Measurements from ENCODE around the gene RSAD1.
"Not testable (repeated sequence)": the region's sequence is repeated elsewhere in the genome, so short reads cannot be mapped to it uniquely, and the experiment has no call there.

Gene RSAD1

DNA sequence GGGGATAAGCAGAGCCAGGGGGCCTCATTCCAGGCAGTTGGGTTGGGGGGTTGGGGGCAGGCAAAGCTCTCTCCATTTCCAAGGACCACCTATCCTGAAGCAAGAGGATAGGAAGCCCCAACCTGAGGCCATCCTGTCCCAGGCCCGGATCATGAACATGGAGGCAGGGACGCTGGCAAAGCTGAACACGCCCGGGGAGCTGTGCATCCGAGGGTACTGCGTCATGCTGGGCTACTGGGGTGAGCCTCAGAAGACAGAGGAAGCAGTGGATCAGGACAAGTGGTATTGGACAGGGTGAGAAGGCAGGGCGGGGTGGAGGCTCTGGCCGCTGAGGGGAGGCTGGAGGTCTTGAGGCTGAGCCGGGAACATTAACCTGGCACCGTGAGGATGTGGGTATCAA, 6.4 kb upstream of the RSAD1 start:
- no peak for DNase-seq (ENCODE audit: low read depth in 3 of 3)

DNA sequence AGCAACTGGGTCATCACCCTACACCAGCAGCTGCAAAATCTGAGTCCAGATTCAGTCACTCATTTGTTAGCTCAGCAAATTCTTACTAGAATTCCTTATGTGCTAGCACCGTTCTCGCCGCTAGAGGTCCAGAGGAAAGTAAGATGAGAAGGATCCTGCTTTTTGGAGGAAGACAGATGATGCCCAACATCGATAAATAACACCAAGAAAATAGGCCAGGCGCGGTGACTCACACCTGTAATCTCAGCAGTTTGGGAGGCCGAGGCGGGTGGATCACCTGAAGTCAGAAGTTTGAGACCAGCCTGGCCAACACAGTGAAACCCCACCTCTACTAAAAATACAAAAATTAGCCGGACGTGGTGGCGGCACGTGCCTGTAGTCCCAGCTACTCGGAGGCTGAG, 5.9 kb upstream of the RSAD1 start:
- DNase-seq (ENCODE audit: low read depth in 3 of 3): not testable (repeated sequence)

DNA sequence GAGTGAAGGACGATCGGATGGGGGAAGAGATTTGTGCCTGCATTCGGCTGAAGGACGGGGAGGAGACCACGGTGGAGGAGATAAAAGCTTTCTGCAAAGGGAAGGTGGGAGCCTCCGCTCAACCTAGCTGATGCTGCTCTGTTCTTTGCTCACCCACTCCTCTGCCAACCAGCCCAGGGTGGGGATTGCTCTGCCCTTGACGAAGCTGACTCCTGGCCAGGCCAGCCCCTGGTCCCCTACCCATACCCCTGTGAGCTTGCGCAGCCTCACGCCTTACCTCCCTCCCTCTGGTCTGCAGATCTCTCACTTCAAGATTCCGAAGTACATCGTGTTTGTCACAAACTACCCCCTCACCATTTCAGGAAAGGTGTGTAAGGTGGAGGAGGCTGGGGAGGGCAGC, 4.8 kb upstream of the RSAD1 start:
- no peak for DNase-seq (ENCODE audit: low read depth in 3 of 3)

GRCh38 chr17:50474523-50474922, 4.1 kb upstream of the RSAD1 start:
- DNase-seq (ENCODE audit: low read depth in 3 of 3): no peak

DNA sequence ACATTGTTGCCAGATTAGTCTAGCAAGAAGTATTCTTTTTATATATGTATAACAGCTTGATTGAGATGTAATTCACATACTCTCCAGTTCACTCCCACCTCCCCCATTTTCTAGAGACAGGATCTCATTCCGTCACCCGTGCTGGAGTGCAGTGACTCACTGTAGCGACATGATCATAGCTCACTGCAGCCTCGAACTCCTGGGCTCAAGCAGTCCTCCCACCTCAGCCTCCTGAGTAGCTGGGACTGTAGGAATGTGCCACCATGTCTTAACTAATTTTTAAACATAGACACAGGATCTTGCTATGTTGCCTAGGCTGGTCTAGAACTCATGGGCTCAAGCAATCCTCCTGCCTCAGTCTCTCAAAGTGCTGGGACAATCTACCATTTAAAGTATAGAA, 3.3 kb upstream of the RSAD1 start:
- DNase-seq (ENCODE audit: low read depth in 3 of 3): no peak

DNA sequence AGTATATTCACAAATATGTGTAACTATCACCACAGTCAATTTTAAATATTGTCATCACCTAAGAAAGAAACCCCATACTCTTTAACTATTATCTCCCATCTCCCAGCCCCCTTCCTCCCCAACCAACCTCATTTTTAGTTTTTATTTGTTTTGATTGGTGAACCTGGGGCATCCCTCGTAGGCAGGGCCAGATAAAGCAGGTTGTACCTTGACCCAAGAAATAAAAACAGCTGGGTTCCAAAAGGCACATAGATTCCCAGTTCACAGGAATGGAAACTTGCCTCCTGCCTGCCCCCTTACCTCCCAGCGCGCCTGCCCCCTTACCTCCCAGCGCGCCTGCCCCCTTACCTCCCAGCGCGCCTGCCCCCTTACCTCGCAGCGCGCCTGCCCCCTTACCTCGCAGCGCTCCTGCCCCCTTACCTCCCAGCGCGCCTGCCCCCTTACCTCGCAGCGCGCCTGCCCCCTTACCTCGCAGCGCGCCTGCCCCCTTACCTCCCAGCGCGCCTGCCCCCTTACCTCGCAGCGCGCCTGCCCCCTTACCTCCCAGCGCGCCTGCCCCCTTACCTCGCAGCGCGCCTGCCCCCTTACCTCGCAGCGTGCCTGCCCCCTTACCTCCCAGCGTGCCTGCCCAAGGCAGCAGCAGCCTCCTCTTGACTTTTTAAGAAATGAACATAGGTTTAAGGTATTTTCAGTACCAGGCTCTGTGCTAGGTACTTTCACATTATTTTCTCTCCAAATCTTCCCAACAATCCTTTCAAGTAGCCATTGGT, 2.7 kb upstream of the RSAD1 start:
- DNase-seq (ENCODE audit: low read depth in 3 of 3): not testable (repeated sequence)

GRCh38 chr17:50476545-50477315, 1.9 kb upstream of the RSAD1 start:
- DNase-seq (ENCODE audit: low read depth in 3 of 3): no peak

- no peak for DNase-seq (ENCODE audit: low read depth in 3 of 3)
Measured at GRCh38 chr17:50477976-50478375, 684 bp upstream of the RSAD1 start.

DNA sequence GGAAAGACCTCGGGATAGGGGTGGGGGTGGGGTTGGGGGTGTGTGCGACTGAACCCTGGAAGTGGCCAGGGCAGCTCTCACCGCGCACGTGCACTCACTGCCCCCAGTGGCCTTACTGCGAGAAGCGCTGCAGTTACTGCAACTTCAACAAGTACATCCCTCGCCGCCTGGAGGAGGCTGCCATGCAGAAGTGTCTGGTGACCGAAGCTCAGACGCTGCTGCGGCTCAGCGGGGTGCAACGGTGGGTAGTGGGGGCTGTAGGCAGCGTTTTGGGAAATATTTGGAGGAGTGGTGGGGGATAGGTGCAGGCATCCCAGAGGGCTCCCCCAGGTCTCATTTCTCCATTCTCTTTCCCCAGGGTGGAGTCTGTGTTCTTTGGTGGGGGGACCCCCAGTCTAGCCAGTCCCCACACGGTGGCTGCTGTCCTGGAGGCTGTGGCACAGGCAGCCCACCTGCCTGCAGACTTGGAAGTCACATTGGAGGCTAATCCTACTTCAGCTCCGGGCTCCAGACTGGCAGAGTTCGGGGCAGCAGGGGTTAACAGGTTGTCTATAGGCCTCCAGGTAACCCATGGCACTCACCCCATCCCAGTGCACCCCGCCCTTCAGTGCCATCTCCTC, 972 bp downstream of the RSAD1 start:
- peak; percentile 35 to 49 (median 43) for DNase-seq (ENCODE audit: low read depth in 3 of 3)

- no peak for DNase-seq (ENCODE audit: low read depth in 3 of 3)
Measured at GRCh38 chr17:50480142-50480764, 1.6 kb downstream of the RSAD1 start.

DNA sequence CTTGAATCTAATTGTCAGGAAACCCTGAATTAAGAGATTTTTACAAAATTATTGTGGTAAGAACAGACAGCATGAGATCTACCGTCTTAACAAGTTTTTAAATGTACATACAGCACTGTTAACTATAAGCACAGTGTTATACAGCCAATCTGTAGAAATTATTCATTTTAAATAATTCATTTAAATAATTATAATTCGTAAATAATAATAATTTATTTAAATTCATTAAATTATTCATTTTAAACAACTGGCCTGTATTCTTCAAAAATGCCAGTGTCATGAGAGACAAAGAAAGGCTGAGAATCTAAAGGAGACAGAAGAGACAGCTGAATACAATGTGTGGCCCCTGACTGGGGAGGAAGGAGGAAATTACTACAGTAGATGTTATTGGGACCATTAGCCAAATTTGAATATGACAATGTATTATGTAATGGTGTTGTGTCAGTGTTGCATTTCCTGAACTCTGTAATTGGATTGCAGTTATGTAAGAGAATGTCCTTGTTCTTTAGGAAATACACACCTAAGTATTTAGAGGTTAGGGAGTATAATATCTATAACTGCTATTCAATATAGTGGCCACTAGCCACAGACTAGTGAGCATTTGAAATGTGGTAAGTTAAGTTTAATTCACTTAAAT, 2.3 kb downstream of the RSAD1 start:
- DNase-seq (ENCODE audit: low read depth in 3 of 3): no peak

- DNase-seq (ENCODE audit: low read depth in 3 of 3): no peak
Measured at GRCh38 chr17:50481648-50482047, 3.0 kb downstream of the RSAD1 start.

DNA sequence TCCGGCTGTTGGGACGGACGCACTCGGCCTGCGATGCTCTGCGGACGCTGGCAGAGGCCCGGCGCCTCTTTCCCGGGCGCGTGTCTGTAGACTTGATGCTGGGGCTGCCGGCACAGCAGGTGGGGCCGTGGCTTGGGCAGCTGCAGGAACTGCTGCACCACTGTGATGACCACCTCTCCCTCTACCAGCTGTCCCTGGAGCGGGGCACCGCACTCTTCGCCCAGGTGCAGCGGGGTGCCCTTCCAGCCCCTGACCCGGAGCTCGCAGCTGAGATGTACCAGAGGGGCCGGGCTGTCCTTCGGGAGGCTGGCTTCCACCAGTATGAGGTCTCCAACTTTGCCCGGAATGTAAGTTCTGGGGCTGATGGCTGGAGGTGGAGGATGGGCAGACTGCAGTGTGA, 3.5 kb downstream of the RSAD1 start:
- DNase-seq (ENCODE audit: low read depth in 3 of 3): no peak

DNA sequence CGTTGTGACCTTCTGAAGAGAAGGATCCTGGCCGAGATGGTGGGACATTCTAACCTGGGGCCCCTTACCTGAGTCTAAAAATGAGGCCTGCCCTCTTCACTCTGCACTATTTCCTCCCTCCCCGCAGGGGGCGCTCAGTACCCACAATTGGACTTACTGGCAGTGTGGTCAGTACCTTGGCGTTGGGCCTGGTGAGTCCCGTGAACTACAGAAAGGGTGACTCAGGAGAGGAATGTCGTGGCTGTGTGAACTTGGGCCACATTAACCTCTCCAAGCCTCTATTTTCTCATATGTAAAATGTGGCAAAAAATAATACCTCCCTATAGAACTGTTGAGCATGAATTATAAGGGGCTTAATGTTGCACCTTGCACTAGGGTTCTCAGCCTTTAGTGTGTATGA, 3.9 kb downstream of the RSAD1 start:
- DNase-seq (ENCODE audit: low read depth in 3 of 3): peak; percentile 40 to 51 (median 49)

DNA sequence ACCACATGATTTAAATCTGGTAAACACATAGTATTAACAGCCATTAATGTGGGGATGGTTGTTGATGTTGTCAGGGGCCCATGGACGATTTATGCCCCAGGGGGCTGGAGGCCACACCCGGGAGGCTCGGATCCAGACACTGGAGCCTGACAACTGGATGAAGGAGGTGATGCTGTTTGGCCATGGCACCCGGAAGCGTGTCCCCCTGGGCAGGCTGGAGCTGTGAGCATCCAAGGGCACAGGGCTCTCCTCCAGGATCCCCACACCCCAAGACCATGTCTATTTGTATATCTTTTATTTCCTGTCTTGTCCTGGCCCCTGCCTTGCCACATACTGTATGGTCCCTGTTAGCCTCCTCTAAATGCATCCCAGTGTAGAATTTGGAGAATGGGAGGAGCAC, 4.6 kb downstream of the RSAD1 start:
- no peak for DNase-seq (ENCODE audit: low read depth in 3 of 3)

DNA sequence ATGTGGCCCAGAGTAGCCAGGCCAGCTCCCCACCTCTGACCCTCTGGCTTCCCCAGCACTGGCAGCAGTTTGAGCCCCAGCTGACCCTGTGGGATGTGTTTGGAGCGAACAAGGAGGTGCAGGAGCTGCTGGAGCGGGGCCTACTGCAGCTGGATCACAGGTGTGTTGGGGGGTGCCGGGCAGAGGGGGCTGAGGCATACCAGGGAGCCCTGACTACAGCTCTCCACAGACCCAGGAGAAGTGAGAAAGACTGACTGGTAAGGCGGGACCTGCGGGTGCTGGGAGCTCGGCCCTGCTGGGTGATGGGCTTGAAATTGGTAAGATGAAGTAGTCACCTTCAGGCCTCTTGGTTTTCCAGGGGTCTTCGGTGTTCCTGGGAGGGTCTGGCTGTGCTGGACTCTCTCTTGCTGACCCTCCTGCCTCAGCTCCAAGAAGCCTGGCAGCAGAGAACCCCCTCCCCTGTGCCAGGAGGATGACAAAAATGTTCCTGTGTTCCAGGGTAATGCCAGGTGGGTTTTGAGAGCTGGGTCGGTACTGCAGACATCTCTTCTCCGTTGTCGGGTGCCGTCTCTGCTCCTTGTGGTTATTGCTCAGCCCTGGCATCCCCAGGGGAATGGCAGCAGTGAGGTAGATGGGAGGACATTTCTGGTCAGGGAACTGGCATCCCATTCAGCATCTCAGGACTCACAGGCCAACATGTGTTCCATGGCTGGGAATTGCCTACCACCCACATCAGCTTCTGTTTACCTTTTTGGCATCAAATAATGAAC, 5.9 kb downstream of the RSAD1 start:
- no peak for DNase-seq (ENCODE audit: low read depth in 3 of 3)

- no peak for DNase-seq (ENCODE audit: low read depth in 3 of 3)
Measured at GRCh38 chr17:50487213-50488096, 8.8 kb downstream of the RSAD1 start.

GRCh38 chr17:50488880-50489279, 10.2 kb downstream of the RSAD1 start:
- no peak for DNase-seq (ENCODE audit: low read depth in 3 of 3)

- no peak for DNase-seq (ENCODE audit: low read depth in 3 of 3)
Measured at GRCh38 chr17:50491505-50491904, 12.8 kb downstream of the RSAD1 start.

DNA sequence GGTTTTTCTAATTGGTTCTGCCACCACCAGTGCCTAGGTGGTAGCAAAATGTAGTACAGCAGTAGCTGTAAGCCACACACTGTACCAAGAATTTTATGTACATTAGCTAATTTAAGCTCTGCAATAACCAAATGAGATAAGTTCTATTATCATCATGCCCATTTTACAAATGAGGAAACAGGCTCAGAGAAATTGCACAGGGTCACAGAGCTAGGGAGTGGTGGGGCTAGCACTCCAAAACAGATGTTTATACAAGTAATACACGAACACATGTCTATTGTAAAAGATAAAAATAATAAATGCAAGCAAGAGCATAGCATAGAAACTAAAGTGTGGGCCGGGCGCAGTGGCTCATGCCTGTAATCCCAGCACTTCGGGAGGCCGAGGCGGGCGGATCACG, 13.6 kb downstream of the RSAD1 start:
- no peak for DNase-seq (ENCODE audit: low read depth in 3 of 3)
